Daoy (cell line): ENCODE results near the gene GPSM3. TPM values are rescaled to one million over a fixed set of nuclear protein-coding genes. Genes with fewer than 3 reads are reported as not detected.
"Not testable (repeated sequence)": the region's sequence is repeated elsewhere in the genome, so short reads cannot be mapped to it uniquely, and the experiment has no call there.

Source experiments
- DNase-seq: peaks from one replicate; pipeline ENCODE4 v3.0.0-alpha.2; 2015; ENCODE audit warnings: low read depth
- total RNA-seq: library from RNA; depleted of rRNA; stranded (reverse); fragments of >200 nt; shearing (Covaris generic); gene quantifications from 2 replicates; pipeline ENCODE4 v1.2.3, GENCODE V29; 2014; rRNA removed

Gene GPSM3
- total RNA-seq = 2.2 and 6.6 TPM in 2 replicates

- DNase-seq = peak; percentile 60
Measured at GRCh38 chr6:32192608-32193039, at the start of gene GPSM3. Gene GPSM3, minus strand, starts transcription at chr6:32192643. Its CDS starts 130 bp downstream, at chr6:32192513.

GRCh38 chr6:32240686-32241085 lies 48.2 kb upstream of the GPSM3 start:
- no peak for DNase-seq

GRCh38 chr6:32239462-32239861 lies 47.0 kb upstream of the GPSM3 start:
- no peak for DNase-seq

- peak; percentile 16 for DNase-seq
Measured at GRCh38 chr6:32234934-32235333, 42.5 kb upstream of the GPSM3 start.

GRCh38 chr6:32226434-32226833 lies 34.0 kb upstream of the GPSM3 start:
- no peak for DNase-seq

GRCh38 chr6:32224696-32225095 lies 32.3 kb upstream of the GPSM3 start:
- no peak for DNase-seq

GRCh38 chr6:32223258-32224235 lies 31.1 kb upstream of the GPSM3 start, which contains the start of gene NOTCH4:
Gene NOTCH4, minus strand, starts transcription at chr6:32224067. Its CDS starts 139 bp downstream, at chr6:32223928.
- DNase-seq = no peak

- no peak for DNase-seq
Measured at GRCh38 chr6:32222333-32223230, 30.1 kb upstream of the GPSM3 start.

GRCh38 chr6:32220021-32220420 lies 27.6 kb upstream of the GPSM3 start:
- no peak for DNase-seq

- no peak for DNase-seq
Measured at GRCh38 chr6:32218167-32218566, 25.7 kb upstream of the GPSM3 start.

- no peak for DNase-seq
Measured at GRCh38 chr6:32216998-32217397, 24.6 kb upstream of the GPSM3 start.

- DNase-seq = no peak
Measured at GRCh38 chr6:32216285-32216684, 23.8 kb upstream of the GPSM3 start.

GRCh38 chr6:32215617-32216016 lies 23.2 kb upstream of the GPSM3 start:
- no peak for DNase-seq

GRCh38 chr6:32214126-32214525 lies 21.7 kb upstream of the GPSM3 start:
- no peak for DNase-seq

- DNase-seq = no peak
Measured at GRCh38 chr6:32213649-32214048, 21.2 kb upstream of the GPSM3 start.

GRCh38 chr6:32212076-32212760 lies 19.8 kb upstream of the GPSM3 start:
- no peak for DNase-seq

GRCh38 chr6:32211432-32211831 lies 19.0 kb upstream of the GPSM3 start:
- DNase-seq = not testable (repeated sequence)

GRCh38 chr6:32210191-32210601 lies 17.8 kb upstream of the GPSM3 start:
- DNase-seq = no peak

- DNase-seq = no peak
Measured at GRCh38 chr6:32208996-32209395, 16.6 kb upstream of the GPSM3 start.

- DNase-seq = no peak
Measured at GRCh38 chr6:32204268-32204715, 11.8 kb upstream of the GPSM3 start.
